CD4-positive, alpha-beta T cell treated with Interleukin-17A for 4 hours (primary cell): Measurements from ENCODE around the gene SRMS.

ENCODE experiments used
- DNase-seq: peaks from one replicate; pipeline ENCODE4 v3.0.0-alpha.2; 2020; ENCODE audit warnings: mixed read lengths

The SRMS gene

GRCh38 chr20:63551068-63551467 lies 3.5 kb upstream of the SRMS start:
- no peak for DNase-seq

- DNase-seq, result no peak
Measured at GRCh38 chr20:63549679-63550282, 2.2 kb upstream of the SRMS start.

- DNase-seq, result no peak
Measured at GRCh38 chr20:63549019-63549418, 1.5 kb upstream of the SRMS start.

GRCh38 chr20:63548542-63548941 lies 993 bp upstream of the SRMS start:
- no peak for DNase-seq

- no peak for DNase-seq
Measured at GRCh38 chr20:63546956-63547724, 409 bp downstream of the SRMS start.

GRCh38 chr20:63546256-63546955 lies 1.1 kb downstream of the SRMS start:
- no peak for DNase-seq

GRCh38 chr20:63545814-63546213 lies 1.7 kb downstream of the SRMS start:
- no peak for DNase-seq

- DNase-seq, result no peak
Measured at GRCh38 chr20:63544958-63545516, 2.5 kb downstream of the SRMS start.

- no peak for DNase-seq
Measured at GRCh38 chr20:63544241-63544957, 3.1 kb downstream of the SRMS start.

GRCh38 chr20:63543733-63544132 lies 3.8 kb downstream of the SRMS start:
- no peak for DNase-seq

GRCh38 chr20:63543131-63543530 lies 4.4 kb downstream of the SRMS start:
- no peak for DNase-seq

- DNase-seq, result no peak
Measured at GRCh38 chr20:63542696-63543095, 4.9 kb downstream of the SRMS start.

GRCh38 chr20:63542031-63542559 lies 5.5 kb downstream of the SRMS start:
- no peak for DNase-seq

GRCh38 chr20:63541371-63541770 lies 6.2 kb downstream of the SRMS start:
- DNase-seq, result no peak

GRCh38 chr20:63540417-63541186 lies 6.9 kb downstream of the SRMS start:
- no peak for DNase-seq

- no peak for DNase-seq
Measured at GRCh38 chr20:63539441-63540370, 7.8 kb downstream of the SRMS start.

- DNase-seq, result no peak
Measured at GRCh38 chr20:63539092-63539430, 8.5 kb downstream of the SRMS start.

- no peak for DNase-seq
Measured at GRCh38 chr20:63538204-63539091, 9.1 kb downstream of the SRMS start.

GRCh38 chr20:63537525-63538203 lies 9.9 kb downstream of the SRMS start:
- peak; percentile 93 for DNase-seq
